K562 (cell line): ENCODE data around the gene SUDS3. TPM values are rescaled to one million over a fixed set of nuclear protein-coding genes. Genes with fewer than 3 reads are reported as not detected.
A peak's percentile ranks its signal among the peaks of the same experiment; 100 is the strongest.

ENCODE experiments used
- BACH1 ChIP-seq: fragments of 200-800 bp; sonication (Bioruptor generic); IDR thresholded peaks from 2 replicates; pipeline ENCODE4 v1.6.1; 2016; ENCODE audit warnings: missing genetic modification characterization, missing compliant biosample characterization
- ELF1 ChIP-seq: fragments of 200-800 bp; sonication (Bioruptor generic); IDR thresholded peaks from 2 replicates; pipeline ENCODE4 v1.6.1; 2016; ENCODE audit warnings: missing genetic modification characterization, missing compliant biosample characterization
- SMARCA4 ChIP-seq: fragments of 450-650 bp; IDR thresholded peaks from 2 replicates; pipeline ENCODE4 v1.6.1; 2016
- SREBF2 ChIP-seq: sonication (generic); formaldehyde crosslinking; IDR thresholded peaks from 2 replicates; pipeline ENCODE4 v1.4.0; 2020; ENCODE audit warnings: mild to moderate bottlenecking, missing genetic modification reagents
- TEAD4 ChIP-seq, 2 experiments: sonication (generic) in 1 of 2; formaldehyde crosslinking in 1 of 2; IDR thresholded peaks; 2 replicates each; pipeline versions ENCODE4 v1.6.1 to v1.8.0; 2012 to 2022; ENCODE audit warnings: borderline replicate concordance in 1 of 2, inconsistent platforms in 1 of 2, low read length in 1 of 2, mild to moderate bottlenecking in 1 of 2, missing genetic modification reagents in 1 of 2
- polyA plus RNA-seq, 8 experiments: library from polyadenylated mRNA; depleted of rRNA in 4 of 8; stranded (reverse) in 5 of 8; unstranded in 3 of 8; fragments of >200 nt; fragmentation: Nextera tagmentation in 2 of 8; fragmentation: Illumina TruSeq in 1 of 8; extraction: Ambion mirVana in 2 of 8; extraction: Trizol in 1 of 8; gene quantifications; 2 replicates each; pipeline versions ENCODE4 v1.2.1 to v1.2.3, GENCODE V29; 2011 to 2014; ENCODE audit warnings: inconsistent platforms in 1 of 8, missing spikeins in 1 of 8
- total RNA-seq, 7 experiments: library from RNA; depleted of rRNA in 6 of 7; stranded (reverse); fragments of >200 nt in 6 of 7; fragmentation: Illumina TruSeq in 2 of 7; extraction: Trizol in 2 of 7; gene quantifications; 2 replicates each; pipeline versions ENCODE4 v1.2.1 to v1.2.3, GENCODE V29; 2011 to 2021; ENCODE audit warnings: low replicate concordance in 1 of 7
- TF ChIP-seq, protein P1 (sequence below), 2 experiments: fragments of 450-650 bp in 1 of 2; sonication (generic) in 1 of 2; formaldehyde crosslinking in 1 of 2; IDR thresholded peaks; 2 replicates each; pipeline versions ENCODE4 v1.7.1 to v1.9.0; 2016 to 2022; ENCODE audit warnings: inconsistent platforms in 1 of 2, mild to moderate bottlenecking in 1 of 2, missing genetic modification reagents in 1 of 2
- TF ChIP-seq, protein P2 (sequence below): sonication (generic); formaldehyde crosslinking; IDR thresholded peaks from 2 replicates; pipeline ENCODE4 v1.8.0; 2022; ENCODE audit warnings: missing genetic modification reagents, mild to moderate bottlenecking, moderate library complexity, borderline replicate concordance
- TF ChIP-seq, protein P3 (sequence below): fragments of 150-350 bp; conservative IDR thresholded peaks from 2 replicates; pipeline ENCODE4 v1.6.1; 2014; ENCODE audit warnings: low read length
- TF ChIP-seq, protein P4 (sequence below), 2 experiments: fragments of 450-650 bp in 1 of 2; sonication (generic) in 1 of 2; formaldehyde crosslinking in 1 of 2; IDR thresholded peaks in 1 of 2; conservative IDR thresholded peaks in 1 of 2; 2 replicates each; pipeline versions ENCODE4 v1.6.1 to v1.8.1; 2016 to 2023; ENCODE audit warnings: mild to moderate bottlenecking in 2 of 2, moderate library complexity in 2 of 2, inconsistent platforms in 1 of 2, missing genetic modification reagents in 1 of 2

The SUDS3 gene
- total and polyA plus RNA-seq, 9 of the 15 experiments (the other 6 are each of a cell fraction or from before 2014, with no cell fraction given), result 6.6 to 30.5 (median 23.3) TPM

DNA sequence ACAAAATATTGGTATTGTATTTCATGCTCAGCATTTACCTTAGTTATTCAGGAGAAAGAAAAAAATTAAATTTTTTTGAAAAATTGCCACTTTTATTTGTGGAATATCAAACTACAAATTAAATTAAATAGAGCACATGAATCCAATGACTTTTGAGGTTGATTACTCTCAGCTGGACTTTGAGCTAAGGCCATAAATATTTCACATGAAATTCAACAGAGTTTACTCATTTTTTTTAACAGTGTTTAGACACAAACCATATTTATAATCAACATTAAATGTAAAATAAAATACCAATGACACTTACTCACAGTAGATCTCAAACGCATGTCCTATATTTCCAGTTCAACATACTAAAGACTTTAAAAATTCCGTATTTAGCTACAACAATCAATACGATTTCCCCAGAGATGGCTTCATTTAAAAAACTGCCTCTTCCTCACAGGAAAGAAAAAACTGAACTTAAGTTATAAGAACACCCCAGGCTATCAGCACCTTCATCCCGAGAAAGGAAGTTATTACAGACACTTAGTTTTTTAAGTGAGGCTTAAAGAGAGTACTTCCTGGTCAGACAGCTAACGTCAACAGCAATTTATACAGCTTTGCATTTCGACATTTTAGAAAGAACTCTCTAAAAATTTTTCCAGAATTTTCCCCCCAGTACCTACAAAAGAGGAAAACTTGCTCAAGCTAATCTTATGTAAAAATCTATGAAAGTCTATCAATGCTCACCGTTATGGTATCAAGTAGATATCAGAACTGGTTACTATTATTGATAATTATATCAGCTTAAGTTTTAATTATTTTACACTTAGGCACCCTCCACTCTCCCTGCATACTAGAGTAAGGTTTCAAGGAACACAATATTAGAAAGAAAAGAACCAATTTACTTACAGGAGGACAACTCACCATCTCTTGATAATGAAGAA lies 17.5 kb upstream of the SUDS3 start (continued):
- TF ChIP-seq, protein P1, sequence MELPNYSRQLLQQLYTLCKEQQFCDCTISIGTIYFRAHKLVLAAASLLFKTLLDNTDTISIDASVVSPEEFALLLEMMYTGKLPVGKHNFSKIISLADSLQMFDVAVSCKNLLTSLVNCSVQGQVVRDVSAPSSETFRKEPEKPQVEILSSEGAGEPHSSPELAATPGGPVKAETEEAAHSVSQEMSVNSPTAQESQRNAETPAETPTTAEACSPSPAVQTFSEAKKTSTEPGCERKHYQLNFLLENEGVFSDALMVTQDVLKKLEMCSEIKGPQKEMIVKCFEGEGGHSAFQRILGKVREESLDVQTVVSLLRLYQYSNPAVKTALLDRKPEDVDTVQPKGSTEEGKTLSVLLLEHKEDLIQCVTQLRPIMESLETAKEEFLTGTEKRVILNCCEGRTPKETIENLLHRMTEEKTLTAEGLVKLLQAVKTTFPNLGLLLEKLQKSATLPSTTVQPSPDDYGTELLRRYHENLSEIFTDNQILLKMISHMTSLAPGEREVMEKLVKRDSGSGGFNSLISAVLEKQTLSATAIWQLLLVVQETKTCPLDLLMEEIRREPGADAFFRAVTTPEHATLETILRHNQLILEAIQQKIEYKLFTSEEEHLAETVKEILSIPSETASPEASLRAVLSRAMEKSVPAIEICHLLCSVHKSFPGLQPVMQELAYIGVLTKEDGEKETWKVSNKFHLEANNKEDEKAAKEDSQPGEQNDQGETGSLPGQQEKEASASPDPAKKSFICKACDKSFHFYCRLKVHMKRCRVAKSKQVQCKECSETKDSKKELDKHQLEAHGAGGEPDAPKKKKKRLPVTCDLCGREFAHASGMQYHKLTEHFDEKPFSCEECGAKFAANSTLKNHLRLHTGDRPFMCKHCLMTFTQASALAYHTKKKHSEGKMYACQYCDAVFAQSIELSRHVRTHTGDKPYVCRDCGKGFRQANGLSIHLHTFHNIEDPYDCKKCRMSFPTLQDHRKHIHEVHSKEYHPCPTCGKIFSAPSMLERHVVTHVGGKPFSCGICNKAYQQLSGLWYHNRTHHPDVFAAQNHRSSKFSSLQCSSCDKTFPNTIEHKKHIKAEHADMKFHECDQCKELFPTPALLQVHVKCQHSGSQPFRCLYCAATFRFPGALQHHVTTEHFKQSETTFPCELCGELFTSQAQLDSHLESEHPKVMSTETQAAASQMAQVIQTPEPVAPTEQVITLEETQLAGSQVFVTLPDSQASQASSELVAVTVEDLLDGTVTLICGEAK (IDR thresholded peaks at IDR 0.05), result peak; percentile 61
- TF ChIP-seq, protein P1 (CRISPR knock-in tag; IDR thresholded peaks at IDR 0.05), result no peak
- TF ChIP-seq ELF1, result peak; percentile 31; the same call in 1 of the 2 replicates
- peak; percentile 24 for TF ChIP-seq SMARCA4
- TF ChIP-seq, protein P2, sequence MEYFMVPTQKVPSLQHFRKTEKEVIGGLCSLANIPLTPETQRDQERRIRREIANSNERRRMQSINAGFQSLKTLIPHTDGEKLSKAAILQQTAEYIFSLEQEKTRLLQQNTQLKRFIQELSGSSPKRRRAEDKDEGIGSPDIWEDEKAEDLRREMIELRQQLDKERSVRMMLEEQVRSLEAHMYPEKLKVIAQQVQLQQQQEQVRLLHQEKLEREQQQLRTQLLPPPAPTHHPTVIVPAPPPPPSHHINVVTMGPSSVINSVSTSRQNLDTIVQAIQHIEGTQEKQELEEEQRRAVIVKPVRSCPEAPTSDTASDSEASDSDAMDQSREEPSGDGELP, result no peak
- TF ChIP-seq SREBF2 (CRISPR knock-in tag), result no peak
- 0 out of 2 replicates have a peak, but pooled peaks have one; percentile 23 for TF ChIP-seq BACH1 (tag)
- TF ChIP-seq TEAD4 (IDR thresholded peaks at IDR 0.05; ENCODE audit: low read length), result no peak
- no peak for TF ChIP-seq TEAD4 (CRISPR knock-in tag; IDR thresholded peaks at IDR 0.05; ENCODE audit: borderline replicate concordance)
- TF ChIP-seq, protein P3, sequence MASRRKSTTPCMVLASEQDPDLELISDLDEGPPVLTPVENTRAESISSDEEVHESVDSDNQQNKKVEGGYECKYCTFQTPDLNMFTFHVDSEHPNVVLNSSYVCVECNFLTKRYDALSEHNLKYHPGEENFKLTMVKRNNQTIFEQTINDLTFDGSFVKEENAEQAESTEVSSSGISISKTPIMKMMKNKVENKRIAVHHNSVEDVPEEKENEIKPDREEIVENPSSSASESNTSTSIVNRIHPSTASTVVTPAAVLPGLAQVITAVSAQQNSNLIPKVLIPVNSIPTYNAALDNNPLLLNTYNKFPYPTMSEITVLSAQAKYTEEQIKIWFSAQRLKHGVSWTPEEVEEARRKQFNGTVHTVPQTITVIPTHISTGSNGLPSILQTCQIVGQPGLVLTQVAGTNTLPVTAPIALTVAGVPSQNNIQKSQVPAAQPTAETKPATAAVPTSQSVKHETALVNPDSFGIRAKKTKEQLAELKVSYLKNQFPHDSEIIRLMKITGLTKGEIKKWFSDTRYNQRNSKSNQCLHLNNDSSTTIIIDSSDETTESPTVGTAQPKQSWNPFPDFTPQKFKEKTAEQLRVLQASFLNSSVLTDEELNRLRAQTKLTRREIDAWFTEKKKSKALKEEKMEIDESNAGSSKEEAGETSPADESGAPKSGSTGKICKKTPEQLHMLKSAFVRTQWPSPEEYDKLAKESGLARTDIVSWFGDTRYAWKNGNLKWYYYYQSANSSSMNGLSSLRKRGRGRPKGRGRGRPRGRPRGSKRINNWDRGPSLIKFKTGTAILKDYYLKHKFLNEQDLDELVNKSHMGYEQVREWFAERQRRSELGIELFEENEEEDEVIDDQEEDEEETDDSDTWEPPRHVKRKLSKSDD, result no peak
- TF ChIP-seq, protein P4, sequence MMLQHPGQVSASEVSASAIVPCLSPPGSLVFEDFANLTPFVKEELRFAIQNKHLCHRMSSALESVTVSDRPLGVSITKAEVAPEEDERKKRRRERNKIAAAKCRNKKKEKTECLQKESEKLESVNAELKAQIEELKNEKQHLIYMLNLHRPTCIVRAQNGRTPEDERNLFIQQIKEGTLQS (IDR thresholded peaks at IDR 0.05), result no peak
- TF ChIP-seq, protein P4 (CRISPR knock-in tag; conservative IDR thresholded peaks at IDR 0.05), result no peak
